Measurements from ENCODE around the gene TUBB4A.
"Not testable (repeated sequence)": the region's sequence is repeated elsewhere in the genome, so short reads cannot be mapped to it uniquely, and the experiment has no call there.

Gene TUBB4A

DNA sequence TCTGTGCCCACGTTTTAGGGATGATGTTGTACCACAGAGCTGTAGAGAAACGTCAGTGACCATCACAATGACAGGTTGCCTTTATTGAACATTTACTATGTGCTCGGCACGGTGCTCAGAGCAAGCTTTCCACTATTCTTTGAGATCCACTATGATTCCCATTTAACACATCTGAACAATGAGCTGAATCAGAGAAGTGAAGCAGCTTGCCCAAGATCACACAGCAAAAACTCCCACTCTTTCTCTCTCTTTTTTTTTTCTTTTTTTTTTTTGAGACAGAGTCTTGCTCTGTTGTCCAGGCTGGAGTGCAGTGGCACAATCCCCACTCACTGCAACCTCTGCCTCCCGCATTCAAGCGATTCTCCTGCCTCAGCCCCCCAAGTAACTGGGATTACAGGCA, 20.6 kb upstream of the TUBB4A start:
- DNase-seq: no peak

DNA sequence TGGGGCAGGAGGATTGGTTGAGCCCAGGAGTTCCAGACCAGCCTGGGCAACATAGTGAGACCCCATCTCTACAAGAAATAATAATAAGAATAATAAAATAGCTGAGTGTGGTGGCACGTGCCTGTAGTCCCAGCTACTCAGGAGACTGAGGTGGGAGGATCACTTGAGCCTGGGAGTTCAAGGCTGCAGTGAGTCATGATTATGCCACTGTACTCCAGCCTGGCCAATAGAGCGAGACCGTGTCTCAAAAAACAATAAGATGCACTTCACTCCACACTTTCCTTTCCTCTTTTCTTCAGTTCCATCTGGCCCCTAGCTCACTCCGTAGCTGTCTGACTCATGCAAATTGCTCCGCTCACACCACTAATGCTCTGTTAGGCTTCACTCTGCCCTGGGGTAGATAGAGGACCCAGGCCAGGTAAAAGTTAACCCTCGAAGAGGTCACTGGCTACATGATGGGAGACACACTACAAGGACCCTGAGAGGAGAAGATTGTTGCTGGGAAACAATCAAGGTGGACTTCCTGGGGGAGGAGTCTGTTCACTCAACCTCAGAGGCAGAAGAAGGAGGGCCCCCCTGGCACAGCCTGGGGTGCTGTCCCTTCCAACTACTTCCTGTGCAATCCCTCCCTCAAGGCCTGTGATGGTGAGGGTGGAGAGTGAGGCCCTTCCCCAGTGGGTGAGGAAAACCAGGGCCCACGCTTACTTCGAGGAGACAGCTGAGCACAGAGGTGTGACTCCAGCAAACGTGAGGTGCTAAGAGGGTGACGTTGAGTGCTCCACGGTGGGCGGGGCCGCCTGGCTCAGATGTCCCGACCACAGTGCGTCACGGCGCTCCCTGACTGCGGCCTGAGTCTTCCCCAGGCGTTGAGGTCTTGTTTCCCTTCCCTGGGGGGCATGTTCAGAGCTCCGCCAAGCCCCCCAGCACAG, 19.9 kb upstream of the TUBB4A start:
- DNase-seq: peak; percentile 51

DNA sequence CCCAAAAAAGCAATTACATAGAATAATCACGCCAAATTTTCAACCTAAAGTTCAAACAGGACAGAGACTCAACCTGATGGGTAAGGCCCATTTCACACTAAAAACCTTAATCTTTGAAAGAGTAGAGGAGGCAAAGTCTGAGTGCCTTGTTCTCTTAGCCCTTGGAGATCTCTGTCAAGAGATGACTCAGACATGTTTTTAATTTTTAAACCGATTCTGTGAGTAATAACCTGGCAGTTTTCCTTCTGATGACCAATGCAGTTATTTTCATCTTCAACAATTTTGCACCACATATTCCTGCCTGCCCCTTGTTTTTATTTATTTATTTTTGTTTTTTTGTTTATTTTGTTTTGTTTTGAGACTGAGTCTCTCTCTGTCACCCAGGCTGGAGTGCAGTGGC, 17.2 kb upstream of the TUBB4A start:
- no peak for DNase-seq

DNA sequence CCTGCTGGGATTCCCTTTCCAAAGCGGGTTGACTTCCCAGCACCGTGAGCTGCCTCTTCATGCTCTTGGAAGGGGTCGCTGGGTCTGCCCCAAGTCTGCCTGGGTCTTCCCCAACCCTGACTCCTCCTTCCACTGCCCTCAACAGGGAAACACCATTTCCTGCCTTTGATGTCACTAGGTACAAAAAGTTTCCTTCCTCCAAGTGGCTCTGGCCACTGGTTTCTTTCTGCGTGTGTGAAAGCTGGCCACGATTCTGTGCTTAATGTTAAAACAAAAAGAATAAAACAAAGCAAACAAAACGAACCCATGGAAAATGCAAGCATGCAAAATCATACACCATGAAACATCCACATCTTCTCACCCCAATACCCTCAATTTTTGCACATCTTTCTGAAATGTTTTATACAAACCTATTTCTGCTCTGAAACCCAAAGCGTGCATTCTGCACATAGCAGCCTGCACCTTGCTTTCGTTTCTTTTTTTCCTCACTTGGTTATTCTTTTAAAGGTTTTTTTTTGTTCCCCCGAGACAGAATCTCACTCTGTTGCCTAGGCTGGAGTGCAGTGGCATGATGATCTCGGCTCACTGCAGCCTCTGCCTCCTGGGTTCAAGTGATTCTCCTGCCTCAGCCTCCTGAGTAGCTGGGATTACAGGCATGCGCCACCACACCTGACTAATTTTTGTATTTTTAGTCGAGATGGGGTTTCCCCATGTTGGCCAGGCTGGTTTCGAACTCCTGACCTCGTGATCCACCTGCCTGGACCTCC, 16.2 kb upstream of the TUBB4A start:
- DNase-seq: no peak

DNA sequence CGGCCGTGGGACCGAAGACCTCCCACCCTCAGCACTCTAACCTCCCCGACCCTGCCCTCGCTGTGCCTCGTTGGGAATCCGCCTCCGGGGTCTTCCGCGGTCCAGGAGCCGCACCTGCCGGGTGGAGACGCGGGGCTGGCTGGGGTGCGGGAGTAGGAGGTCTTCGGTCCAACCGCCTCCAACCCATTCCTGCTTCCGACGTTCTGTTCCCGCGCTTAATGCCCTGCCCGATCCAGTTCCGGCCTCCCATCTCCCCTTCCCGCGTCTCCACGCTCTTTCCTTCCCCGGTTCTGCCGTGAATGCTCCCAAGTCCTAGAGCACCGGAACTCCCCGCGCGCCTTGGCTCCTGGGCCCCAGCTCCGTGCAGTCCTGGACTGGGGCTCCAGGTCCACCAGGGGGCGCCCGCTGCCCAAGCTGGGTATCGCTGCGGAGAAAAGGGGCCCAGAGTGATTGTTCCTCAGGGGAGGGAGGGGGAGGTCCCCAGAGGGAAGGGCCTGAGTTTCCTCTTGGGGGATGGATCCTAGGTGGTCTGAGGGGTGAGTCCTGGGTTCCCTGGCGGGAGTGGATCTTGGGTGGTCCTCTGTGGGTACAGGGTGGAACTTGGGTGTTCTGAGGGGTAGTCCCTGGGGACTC, 14.7 kb upstream of the TUBB4A start:
- DNase-seq: peak; percentile 90

DNA sequence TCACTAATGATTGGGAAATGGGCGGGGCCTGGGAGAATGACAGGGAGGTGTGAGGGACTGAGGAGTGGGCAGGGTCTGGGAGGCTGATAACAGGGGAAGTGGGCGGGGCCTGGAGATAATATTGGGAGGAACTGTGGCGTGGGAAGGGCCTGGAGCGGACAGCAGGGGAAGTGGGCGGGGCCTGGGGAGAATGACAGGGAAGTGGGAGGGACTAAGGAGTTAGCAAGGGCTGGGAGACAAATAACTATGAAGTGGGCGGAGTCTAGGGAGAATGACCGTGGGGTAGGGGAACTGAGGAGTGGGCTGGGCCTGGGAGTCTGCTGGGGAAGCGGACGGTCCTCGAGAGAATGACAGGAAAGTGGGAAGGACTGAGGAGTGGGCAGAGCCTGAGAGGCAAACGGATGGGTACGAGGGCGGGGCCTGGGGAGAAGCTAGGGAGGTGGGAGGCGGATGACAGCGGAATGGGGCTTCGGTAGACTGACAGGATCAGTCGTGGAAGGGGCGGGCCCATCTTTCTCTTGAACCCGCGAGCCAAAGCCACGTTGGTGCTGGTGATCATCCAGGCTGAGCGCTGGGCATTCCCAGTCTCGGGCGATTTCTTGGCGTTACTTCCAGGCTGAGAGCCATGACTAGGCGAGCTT, 14.0 kb upstream of the TUBB4A start:
- DNase-seq: peak; percentile 29

DNA sequence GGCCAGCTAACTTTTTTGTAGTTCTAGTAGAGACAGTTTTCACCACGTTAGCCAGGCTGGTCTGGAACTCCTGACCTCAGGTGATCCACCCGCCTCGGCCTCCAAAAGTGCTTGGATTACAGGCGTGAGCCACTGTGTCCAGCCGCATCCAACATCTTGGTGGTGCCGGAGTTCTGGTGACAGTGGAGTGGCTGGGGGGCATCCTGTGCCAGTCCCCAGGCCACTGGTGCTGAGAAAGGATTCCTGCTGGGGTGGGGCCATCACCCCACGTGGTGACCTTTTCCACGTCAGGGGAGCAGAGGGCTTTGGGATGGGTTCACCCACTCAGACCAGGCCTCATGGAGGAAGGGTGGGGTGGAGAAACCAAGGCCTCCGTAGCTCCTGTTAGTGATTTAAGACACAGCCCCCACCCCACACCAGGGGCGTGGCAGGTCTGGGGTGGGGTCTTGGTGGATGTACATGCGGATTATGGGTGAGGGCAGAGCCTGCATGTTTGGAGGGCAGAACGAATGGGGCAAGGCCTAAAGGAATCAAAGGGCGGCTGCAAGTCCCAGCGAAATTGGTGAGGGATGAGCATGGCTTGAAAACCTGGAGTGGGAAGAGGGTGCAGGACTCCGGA, 12.9 kb upstream of the TUBB4A start:
- no peak for DNase-seq

DNA sequence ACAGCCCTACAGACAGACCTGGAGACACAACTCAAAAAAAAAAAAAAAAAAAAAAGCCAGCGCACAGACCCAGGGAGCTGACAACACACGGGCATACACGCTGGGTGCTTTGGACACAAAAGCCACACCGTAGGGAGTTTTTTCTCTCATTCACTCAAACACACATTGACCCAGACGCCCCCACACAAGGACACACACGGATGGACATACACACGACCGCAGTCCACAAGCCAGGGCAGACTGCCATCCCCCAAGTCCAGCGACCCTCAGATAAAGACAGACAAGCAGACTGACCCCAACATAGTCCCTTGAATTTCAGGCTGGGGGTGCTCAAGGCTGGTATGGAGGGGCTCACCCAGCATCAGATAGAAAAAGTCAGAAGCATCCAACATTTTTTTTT, 12.0 kb upstream of the TUBB4A start:
- DNase-seq: no peak

DNA sequence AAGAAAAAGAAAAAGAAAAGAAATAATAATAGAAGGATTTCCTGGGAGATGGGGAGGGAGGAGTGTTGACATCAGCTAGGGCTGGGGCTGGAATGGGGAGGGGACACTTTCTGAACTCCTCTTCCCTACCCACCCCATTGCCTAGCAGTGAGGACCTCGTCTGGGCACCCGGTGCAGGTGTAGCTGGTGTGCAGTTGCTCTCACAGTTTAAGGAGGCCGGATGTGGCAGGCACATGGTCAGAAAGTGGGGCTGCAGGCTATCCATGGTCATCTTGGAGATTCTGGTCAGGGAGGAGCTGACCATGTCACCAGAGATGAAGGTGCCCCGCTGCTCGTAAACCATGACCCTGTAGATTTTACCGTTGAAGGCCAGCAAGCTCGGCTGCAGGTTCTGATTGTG, 8.5 kb upstream of the TUBB4A start:
- no peak for DNase-seq

DNA sequence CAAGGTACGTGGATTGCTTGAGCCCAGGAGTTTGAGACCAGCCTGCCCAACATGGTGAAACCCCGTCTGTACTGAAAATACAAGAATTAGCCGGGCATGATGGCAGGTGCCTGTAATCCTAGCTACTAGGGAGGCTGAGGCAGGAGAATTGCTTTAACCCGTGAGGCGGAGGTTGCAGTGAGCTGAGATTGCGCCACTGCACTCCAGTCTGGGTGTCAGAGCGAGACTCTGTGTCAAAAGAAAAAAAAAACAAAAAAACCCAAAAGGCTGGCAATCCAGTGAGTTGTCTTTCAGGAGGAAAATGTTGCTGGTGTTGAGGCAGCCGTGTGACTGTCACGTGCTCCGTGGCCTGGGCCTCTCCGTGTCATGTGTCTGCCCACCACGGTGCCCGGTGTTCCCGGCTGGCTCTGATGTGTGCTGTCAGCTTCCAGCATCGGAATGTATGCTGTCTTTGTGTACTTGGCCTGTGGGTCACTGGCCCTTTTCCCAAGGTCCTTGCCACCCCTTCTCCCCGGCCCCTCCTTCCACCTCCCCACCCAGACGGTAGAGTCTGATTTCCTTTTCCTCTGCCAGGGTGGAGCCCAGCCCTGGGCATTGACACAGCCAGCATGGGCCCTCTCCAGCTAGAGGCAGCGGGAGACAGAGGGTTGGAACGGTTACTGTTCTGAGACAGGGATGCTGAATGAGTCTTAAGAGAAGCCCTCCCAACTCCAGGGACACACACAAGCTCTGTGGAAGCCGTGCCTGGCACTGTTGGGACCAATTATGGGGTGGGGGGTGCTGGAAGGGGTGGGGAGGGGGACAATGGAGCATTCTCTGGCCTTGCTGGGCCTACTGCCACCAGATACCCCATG, 7.2 kb upstream of the TUBB4A start:
- no peak for DNase-seq

DNA sequence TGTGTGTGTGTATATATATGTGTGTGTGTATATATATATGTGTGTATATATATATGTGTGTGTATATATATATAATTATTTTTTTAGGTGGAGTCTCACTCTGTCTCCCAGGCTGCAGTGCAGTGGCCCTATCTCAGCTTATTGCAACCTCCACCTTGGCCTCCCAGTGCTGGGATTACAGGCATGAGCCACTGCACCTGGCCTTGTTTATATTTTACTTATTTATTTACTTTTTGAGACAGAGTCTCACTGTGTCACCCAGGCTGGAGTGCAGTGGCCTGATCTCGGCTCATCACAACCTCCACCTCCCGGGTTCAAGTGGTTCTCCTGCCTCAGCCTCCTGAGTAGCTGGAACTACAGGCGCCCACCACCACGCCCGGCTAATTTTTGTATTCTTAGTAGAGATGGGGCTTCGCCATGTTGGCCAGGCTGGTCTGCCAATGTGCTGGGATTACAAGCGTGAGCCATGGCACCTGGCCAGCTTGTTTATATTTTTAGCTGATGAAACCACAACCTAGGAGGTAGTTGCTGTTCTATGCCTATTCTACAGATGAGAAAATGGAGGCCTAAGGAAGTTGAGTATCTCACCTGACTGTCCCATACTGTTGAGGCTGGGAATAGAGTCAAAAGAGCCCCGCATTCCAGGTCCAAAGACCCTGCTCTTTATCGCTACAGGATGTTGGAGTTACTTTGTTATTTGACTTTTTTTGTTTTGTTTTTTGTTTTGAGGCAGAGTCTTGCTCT, 6.1 kb upstream of the TUBB4A start:
- not testable (repeated sequence) for DNase-seq

DNA sequence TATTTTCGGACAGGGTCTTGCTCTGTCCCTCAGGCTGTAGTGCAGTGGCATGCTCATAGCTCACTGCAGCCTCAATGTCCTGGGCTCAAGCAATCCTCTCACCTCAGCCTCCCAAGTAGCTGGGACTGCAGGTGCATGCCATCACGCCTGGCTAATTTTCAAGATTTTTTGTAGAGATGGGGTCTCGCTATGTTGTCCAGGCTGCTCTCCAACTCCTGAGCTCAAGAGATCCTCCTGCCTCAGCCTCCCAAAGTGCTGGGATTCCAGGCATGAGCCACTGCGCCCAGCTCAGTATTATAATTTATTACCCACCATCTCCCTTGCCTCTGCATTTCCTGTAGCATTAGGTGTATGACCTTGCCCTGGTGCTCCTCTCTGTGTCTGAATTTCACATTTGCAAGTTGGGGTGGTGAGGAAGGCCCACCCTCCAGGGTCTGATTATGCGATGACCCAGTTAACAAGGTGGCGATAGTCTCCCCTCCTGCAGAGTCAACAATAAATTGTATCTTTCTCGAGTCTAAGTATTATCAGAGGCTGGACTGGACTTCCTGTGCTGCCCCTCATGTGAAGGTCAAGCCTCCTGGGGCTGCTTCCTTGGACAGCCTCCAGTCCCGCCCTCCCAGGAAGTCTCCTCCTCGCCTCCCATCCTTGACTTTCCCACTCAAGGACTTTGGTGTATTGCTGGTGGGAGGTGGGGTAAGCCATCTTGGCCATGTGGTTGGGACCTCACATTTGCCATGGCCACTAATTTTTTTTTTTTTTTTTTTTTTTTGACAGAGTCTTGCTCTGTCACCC, 1.5 kb upstream of the TUBB4A start:
- DNase-seq: no peak

DNA sequence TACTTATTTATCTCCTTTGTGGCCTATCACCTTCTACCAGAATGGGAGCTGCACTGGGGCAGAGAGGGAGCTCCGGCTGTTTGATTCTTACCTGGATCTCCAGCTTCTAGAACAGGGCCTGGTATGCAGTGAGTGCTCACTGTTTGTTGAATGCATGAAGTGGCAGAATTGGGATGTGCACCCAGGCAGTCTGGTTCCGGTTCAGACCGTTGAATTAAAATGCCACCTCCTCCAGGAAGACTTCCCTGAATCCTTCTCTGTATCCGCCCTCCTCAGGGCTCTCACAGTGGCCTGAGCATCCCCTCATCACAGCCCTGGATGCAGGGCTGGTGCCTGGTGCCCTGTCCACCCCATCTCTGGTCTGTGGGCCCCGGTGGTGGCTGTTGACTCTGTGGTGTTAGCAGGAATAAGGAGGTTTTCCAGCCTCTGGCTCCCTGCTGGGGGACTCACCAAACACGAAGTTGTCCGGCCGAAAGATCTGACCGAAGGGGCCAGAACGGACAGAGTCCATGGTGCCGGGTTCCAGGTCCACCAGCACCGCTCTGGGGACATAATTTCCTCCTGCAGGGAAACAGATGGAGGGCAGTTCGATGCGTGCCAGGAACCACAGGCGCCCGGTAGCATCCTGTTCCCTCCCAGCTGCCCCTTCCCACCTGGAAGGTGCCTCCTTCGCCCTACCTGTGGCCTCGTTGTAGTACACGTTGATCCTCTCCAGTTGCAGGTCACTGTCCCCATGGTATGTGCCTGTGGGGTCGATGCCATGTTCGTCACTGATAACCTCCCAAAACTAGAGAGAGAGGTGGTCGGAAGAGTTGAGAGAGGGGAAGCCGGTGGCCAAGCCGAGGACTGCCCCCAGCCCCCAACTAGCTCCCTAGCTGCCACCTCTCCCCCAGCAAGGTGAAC, 1.0 kb downstream of the TUBB4A start:
- no peak for DNase-seq

DNA sequence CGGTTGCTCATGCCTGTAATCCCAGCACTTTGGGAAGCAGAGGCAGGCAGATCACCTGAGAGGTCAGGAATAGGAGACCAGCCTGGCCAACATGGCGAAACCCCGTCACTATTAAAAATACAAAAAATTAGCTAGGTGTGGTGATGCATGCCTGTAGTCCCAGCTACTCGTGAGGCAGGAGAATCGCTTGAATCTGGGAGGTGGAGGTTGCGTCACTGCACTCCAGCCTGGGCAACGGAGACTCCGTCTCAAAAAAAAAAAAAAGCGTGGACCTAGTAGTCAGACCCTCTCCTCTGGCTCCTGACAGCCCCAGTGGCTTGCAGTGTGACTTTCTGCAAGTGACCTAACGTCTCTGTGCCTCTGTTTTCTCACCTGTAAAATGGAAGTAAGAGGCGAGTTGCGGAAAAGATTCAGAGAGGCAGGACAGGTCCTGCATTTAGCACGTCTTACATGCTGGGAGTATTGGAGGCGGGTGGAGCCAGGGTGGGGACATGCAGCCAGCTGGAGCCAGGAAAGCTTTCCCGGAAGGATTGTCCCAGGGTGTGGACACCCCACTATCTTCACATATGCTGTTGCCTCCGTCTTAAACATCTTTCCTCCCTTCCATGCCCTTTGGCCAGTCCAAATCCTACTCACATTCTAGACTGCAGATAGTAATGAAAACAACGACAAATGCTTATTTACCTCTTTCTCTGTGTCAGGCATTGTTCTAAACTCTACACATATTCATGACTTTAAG, 2.9 kb downstream of the TUBB4A start:
- DNase-seq: no peak

DNA sequence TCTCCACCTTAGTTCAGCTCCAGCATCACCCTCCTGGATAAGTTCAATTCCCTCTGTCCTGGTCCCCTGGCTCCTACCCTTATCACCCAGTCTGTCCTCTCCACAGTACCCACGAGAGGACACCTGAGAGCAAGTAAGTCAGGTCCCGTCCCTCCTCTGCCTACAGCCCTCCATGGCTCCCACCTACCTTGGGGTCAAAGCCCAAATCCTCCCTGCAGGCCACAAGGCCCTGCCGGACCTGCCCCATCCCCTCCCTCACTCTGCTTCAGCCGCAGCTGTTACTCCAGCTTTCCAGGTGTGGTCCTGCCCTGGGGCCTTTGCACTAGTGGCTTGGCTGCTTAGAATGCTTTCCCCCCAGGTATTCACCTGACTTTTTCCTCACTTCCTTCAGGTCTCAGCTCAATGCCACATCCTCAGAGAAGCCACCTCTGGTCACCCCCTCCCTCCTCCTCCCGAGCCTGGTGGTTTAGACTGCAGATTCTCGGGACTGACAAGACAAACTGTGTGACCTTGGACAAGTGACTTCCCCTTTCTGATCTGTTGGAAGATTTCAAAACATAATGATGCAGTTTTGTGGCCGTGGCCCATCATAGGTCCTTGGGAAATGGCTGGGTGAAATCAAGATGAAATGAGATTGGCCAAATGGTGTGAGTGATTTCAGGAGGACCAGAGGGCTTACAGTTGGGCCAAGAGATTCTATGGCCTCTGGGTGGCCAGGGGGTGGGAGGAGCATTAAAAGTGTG, 3.6 kb downstream of the TUBB4A start:
- no peak for DNase-seq

DNA sequence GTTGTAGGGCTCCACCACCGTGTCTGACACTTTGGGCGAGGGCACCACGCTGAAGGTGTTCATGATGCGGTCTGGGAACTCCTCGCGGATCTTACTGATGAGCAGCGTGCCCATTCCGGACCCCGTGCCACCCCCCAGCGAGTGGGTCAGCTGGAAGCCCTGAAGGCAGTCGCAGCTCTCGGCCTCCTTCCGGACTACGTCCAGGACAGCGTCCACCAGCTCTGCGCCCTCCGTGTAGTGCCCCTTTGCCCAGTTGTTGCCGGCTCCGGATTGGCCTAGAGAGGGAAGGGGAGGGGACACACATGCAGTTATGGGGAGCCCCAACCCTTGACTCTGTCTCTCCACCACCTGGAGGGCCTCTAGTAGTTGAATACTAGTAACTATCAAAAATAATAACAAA, 6.2 kb downstream of the TUBB4A start:
- DNase-seq: no peak

DNA sequence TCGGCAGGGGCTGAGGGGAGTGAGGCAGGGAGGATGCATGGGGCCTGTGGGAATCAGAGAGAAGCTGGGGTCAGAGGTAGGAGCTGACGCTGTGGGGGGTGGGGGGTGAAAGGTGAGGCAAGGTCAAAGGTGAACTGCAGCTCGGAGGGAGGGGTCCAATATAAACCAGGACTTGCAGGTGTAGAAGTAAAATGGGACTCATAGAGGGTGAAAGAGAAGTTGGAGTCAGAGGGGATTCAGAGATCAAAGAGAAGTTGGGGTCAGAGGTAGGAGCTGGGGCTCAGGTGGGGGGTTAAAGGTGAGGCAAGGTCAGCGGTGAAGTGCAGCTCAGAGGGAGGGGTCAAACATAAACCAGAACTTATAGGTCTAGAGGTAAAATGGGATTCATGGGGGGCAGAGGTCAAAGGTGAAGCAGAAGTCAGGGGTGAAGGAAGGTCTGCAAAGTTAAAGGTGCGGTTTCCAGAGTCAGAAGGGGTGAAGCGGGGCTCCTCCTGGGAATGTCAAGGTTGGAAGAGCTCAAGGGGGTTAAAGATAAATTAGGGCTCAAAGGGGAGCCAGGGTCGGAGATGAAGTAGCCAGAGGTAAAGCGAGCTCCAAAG, 7.6 kb downstream of the TUBB4A start:
- no peak for DNase-seq

Data from effector CD4-positive, alpha-beta T cell (primary cell).